ENCODE results near the gene ARHGAP12.

DNA sequence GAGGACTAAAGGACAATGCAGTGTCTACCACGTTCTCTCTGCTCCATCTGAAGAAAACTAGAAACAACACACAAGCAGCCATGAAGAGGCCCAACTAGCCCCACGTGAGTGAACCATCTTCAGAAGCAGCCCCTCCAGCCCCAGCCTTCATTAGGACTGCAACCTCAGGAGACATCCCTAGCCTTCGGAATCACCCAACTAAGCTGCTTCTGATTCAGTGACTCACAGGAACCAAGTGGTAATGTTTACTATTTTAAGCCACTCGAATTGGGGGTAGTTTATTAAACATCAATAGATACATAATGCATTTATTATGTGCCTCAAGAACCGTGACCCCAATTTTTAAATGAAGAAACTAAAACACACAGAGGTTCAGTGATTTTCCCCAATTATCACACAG lies 22.6 kb downstream of the ARHGAP12 start:
- TF ChIP-seq, protein P1, sequence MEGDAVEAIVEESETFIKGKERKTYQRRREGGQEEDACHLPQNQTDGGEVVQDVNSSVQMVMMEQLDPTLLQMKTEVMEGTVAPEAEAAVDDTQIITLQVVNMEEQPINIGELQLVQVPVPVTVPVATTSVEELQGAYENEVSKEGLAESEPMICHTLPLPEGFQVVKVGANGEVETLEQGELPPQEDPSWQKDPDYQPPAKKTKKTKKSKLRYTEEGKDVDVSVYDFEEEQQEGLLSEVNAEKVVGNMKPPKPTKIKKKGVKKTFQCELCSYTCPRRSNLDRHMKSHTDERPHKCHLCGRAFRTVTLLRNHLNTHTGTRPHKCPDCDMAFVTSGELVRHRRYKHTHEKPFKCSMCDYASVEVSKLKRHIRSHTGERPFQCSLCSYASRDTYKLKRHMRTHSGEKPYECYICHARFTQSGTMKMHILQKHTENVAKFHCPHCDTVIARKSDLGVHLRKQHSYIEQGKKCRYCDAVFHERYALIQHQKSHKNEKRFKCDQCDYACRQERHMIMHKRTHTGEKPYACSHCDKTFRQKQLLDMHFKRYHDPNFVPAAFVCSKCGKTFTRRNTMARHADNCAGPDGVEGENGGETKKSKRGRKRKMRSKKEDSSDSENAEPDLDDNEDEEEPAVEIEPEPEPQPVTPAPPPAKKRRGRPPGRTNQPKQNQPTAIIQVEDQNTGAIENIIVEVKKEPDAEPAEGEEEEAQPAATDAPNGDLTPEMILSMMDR (IDR thresholded peaks at IDR 0.05): no peak
- TF ChIP-seq POLR2A (IDR thresholded peaks at IDR 0.05): no peak

Data from prostate gland (tissue), 2 donors.